RWPE1 (cell line): ENCODE results near the gene TALDO1.
A peak's percentile ranks its signal among the peaks of the same experiment; 100 is the strongest.

Experiments
- CTCF ChIA-PET: fragments of 350-600 bp; sonication (Branson Sonifier 250); formaldehyde crosslinking; extraction: SDS; loops from one replicate; lab custom pipeline; 2021; lab: Yijun Ruan, JAX
- POLR2A ChIA-PET: fragments of 400-600 bp; formaldehyde crosslinking; extraction: SDS; loops from one replicate; lab custom pipeline; 2020; ENCODE audit warnings: antibody characterized with exemption; ENCODE audit not compliant: low non-redundant PET; lab: Yijun Ruan, JAX
- DNase-seq: peaks from one replicate; pipeline ENCODE4 v3.0.0; 2012; ENCODE audit warnings: low spot score
- H3K27ac ChIP-seq: fragments of 450-650 bp; 2 replicates; pipeline ENCODE4 v1.5.1; 2017
- CTCF ChIP-seq: fragments of 450-650 bp; conservative IDR thresholded peaks from 2 replicates; pipeline ENCODE4 v1.5.1; 2017; ENCODE audit warnings: low read depth, mild to moderate bottlenecking

TALDO1 gene

GRCh38 chr11:795634-796564 is 48.6 kb downstream of the TALDO1 start:
- DNase-seq = peak; percentile 83
- ChIA-PET POLR2A (no interaction called here), CTCF (interaction anchor here (0.6 to 1.3 kb wide), 2 partner anchors 12 to 72 kb away, joined by 3 read pairs; no protein-coding TSS in a partner anchor)
- H3K27ac ChIP-seq = peak overlapping the region; percentile 96
- TF ChIP-seq CTCF = no peak

GRCh38 chr11:796565-797295 is 49.5 kb downstream of the TALDO1 start:
- CTCF ChIA-PET = interaction anchor here (0.6 to 1.3 kb wide), 3 partner anchors 13 to 255 kb away, joined by 3 read pairs; no protein-coding TSS in a partner anchor
- peak overlapping the region; percentile 96 for H3K27ac ChIP-seq
- TF ChIP-seq CTCF = no peak
- DNase-seq = no peak
- POLR2A ChIA-PET = interaction anchor here (0.5 kb wide), 1 partner anchor 16 kb away, joined by 4 read pairs; no protein-coding TSS in a partner anchor

- CTCF ChIA-PET = interaction anchor here (0.8 to 1.3 kb wide), 3 partner anchors 13 to 254 kb away, joined by 3 read pairs; no protein-coding TSS in a partner anchor
- TF ChIP-seq CTCF = no peak
- POLR2A ChIA-PET = interaction anchor here (0.5 kb wide), 1 partner anchor 16 kb away, joined by 4 read pairs; no protein-coding TSS in a partner anchor
- H3K27ac ChIP-seq = peak overlapping the region; percentile 96
- peak; percentile 76 for DNase-seq
Observed at GRCh38 chr11:797296-798092, 50.2 kb downstream of the TALDO1 start.

GRCh38 chr11:798093-798713 is 50.9 kb downstream of the TALDO1 start, which contains the start of gene SLC25A22:
Gene SLC25A22 (minus strand): TSS chr11:798281. CDS start chr11:795006, 3,275 bp downstream.
- H3K27ac ChIP-seq = peak within 1 kb of the TSS; percentile 96
- CTCF ChIA-PET = interaction anchor here (0.8 kb wide), 1 partner anchor 18 kb away, joined by 3 read pairs; no protein-coding TSS in a partner anchor
- peak; percentile 84 for DNase-seq
- POLR2A ChIA-PET = no interaction called here
- peak; percentile 93 for TF ChIP-seq CTCF

GRCh38 chr11:799641-800316 is 52.5 kb downstream of the TALDO1 start:
- DNase-seq = no peak
- H3K27ac ChIP-seq = peak overlapping the region; percentile 96
- ChIA-PET POLR2A (no interaction called here), CTCF (interaction anchor here (0.6 kb wide), 1 partner anchor 132 kb away, joined by 3 read pairs; no protein-coding TSS in a partner anchor)
- no peak for TF ChIP-seq CTCF
